Left ventricle myocardium superior (tissue), 1 donor: Measurements from ENCODE around the gene MYZAP. TPM values are rescaled to one million over a fixed set of nuclear protein-coding genes. Genes with fewer than 3 reads are reported as not detected.
"Not testable (repeated sequence)": the region's sequence is repeated elsewhere in the genome, so short reads cannot be mapped to it uniquely, and the experiment has no call there.

ENCODE experiments used
- ATAC-seq: fragments of 200-7000 bp; cut with Tn5 transposase; one replicate; pipeline ENCODE4 v1.9.1; 2020; ENCODE audit warnings: mild to moderate bottlenecking, moderate library complexity
- DNase-seq: peaks from one replicate; pipeline ENCODE4 v3.0.0-alpha.2; 2020
- intact Hi-C: fragments of 100-400 bp; cut with micrococcal nuclease; formaldehyde crosslinking; loops from one replicate; pipeline ENCODE4 v1.11.0; 2022
- total RNA-seq: library from RNA; stranded (reverse); fragmentation: NEBNext Ultra II Directional; extraction: Animal tissue kit (Norgen Biotek cat#: 25700); gene quantifications from one replicate; pipeline ENCODE4 v1.2.1, GENCODE V29; 2021
- donor health status: DM: no; HTN: yes; CAD: no; lungs with severe emphysema.

Gene MYZAP
- total RNA-seq, 1 donor from 2014 or later = 930 TPM

GRCh38 chr15:57609805-57610529, 18.3 kb downstream of the MYZAP start:
- intact Hi-C loops = loop anchor here (10.0 kb wide), 1 partner anchor 45 kb away; no protein-coding TSS in a partner anchor
- DNase-seq (peak; percentile 87), ATAC-seq (peak; percentile 82)

- DNase-seq (no peak), ATAC-seq (peak; percentile 9)
- intact Hi-C loops = loop anchor here (10.0 kb wide), 1 partner anchor 46 kb away; no protein-coding TSS in a partner anchor
Measured at GRCh38 chr15:57611123-57611522, 19.4 kb downstream of the MYZAP start.

DNA sequence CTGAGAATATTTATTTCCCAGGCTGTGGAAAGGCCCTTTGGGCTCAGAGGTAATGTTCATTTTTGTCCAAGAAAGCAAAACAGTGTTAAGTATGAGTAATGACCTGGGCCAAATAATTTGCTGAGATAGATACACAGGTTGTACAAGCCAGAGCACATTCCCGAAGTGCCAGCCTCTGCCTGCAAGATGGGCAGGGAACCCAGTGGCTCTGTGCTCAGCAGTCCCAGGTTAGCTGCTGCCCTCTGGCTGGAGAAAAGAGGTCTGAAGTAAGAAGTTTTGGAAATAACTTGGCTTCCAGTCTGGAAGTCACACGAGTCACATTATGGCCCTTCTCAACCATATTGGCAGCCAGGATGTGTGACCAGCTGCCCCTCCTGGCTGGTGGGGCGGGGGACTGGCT, 20.2 kb downstream of the MYZAP start:
- peak; percentile 63 for DNase-seq
- intact Hi-C loops = loop anchor here (10.0 kb wide), 1 partner anchor 47 kb away; no protein-coding TSS in a partner anchor

DNA sequence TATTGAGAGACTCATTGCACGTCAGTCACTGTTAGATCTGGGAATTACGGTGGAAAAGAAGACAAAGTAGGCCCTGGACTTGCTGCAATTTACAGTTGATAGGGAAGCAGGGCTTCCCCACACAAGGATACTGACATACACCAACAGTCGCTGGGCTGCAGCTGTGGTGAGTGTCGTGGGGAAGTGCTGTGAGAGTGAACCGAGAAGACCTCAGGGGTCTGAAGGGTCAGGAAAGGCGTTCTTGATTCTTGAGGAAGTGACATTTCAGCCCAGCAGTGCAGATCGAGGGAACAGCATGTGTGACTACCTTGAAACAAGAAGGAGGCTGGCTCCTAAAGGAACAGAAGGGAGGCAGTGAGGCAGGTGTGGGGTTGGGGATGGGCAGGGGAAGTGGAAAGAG, 22.5 kb downstream of the MYZAP start:
- DNase-seq = no peak
- intact Hi-C loops = loop anchor here (10.0 kb wide), 1 partner anchor 49 kb away; no protein-coding TSS in a partner anchor
- no peak for ATAC-seq

More for the DNA sequence above, 20.2 kb downstream of the MYZAP start:
- peak; percentile 67 for ATAC-seq

DNA sequence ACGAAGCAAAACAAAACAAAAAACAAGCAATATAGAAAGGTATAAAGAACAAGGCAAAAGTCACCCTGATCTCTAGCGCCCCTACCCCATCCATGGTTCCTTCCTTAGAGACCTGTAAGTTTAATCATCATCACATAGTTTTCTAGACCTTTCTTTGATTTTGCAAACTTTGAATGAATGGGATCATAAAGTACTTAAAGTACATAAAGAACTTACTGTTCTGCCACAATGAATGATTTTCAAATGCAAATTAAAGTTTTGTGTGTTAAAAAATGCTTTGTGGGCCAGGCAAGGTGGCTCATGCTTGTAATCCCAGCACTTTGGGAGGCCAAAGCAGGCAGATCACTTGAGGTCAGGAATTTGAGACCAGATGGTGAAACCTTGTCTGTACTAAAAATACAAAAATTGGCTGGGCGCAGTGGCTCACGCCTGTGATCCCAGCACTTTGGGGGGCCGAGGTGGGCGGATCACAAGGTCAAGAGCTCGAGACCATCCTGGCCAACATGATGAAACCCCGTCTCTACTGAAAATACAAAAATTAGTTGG, 24.3 kb downstream of the MYZAP start:
- peak; percentile 17 for ATAC-seq
- intact Hi-C loops = loop anchor here (10.0 kb wide), 1 partner anchor 51 kb away; no protein-coding TSS in a partner anchor
- DNase-seq = not testable (repeated sequence)

- no peak for ATAC-seq
- intact Hi-C loops = loop anchor here (10.0 kb wide), 1 partner anchor 54 kb away; no protein-coding TSS in a partner anchor
- no peak for DNase-seq
Measured at GRCh38 chr15:57618325-57618724, 26.6 kb downstream of the MYZAP start.

DNA sequence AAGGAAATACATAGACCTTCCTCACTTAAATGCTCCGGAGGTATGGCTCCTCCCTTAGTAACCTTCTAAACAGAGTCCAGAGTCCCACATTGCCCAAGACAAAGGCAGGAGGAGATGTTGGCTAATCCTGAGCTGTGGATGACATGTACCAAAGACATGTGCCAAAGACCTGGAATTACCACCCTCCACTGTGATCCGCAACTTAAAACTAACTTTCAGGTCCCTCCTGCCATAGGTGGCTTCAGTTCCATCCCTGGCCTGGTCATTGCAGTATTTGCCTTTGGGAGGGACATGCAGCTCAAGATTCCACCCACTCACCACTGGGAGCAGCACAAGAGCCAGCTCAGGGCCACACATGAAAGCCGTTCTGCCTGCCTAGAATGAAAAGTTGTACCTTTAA, 28.0 kb downstream of the MYZAP start:
- ATAC-seq (peak; percentile 52), DNase-seq (no peak)
- intact Hi-C loops = loop anchor here (10.0 kb wide), 1 partner anchor 55 kb away; no protein-coding TSS in a partner anchor

DNA sequence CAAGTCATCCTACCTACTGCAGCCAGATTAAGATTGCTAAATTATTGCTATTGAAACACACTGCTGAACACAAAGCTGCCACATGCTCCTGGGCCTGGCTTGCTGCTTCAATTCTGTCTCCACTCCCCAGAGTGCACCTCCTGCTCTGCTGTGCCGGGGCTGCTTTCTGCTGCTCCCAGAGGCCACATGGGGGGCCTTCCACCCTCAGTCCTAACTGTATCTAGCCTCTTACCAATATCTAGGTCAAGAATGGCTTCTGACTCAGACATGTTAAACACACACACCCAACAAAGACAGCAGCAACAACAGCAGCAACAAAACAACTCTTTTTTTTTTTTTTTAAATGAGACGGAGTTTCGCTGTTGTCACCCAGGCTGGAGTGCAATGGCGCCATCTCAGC, 33.0 kb downstream of the MYZAP start:
- ATAC-seq (peak; percentile 46), DNase-seq (no peak)
- intact Hi-C loops = no loop called here

DNA sequence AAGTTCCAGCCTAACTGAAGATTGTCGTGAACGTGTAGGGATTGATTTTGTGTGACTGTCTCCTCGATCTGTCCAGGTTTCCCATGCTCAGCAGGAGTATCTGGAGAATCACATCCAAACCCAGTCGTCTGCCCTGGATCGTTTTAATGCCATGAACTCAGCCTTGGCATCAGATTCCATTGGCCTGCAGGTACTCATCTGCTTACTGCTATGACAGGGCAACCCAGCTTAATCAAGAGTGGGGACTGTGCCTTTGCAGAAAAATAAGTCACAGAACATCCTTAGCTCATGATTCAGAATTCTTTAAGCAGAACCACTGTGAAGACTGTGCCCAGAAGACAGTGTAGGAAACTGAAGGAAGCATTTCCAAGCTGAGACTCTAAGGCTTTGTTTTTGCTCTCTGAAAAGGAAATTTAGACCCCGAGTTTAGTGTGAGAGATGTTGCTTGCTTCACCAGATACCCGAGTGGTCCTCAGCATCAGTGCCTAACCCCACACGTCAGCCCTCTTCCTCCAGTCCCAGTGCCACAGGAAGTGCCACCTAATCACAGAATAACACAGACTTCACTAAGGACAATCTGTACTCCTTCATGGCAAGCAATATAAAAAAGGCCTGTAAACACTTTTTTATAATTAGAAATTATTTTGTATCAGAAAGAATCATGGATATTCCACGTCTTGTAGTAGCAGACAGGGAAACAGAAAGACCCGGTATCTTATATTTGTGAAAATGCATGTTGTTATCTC, 34.2 kb downstream of the MYZAP start:
- no peak for DNase-seq
- intact Hi-C loops = no loop called here
- peak; percentile 5 for ATAC-seq

DNA sequence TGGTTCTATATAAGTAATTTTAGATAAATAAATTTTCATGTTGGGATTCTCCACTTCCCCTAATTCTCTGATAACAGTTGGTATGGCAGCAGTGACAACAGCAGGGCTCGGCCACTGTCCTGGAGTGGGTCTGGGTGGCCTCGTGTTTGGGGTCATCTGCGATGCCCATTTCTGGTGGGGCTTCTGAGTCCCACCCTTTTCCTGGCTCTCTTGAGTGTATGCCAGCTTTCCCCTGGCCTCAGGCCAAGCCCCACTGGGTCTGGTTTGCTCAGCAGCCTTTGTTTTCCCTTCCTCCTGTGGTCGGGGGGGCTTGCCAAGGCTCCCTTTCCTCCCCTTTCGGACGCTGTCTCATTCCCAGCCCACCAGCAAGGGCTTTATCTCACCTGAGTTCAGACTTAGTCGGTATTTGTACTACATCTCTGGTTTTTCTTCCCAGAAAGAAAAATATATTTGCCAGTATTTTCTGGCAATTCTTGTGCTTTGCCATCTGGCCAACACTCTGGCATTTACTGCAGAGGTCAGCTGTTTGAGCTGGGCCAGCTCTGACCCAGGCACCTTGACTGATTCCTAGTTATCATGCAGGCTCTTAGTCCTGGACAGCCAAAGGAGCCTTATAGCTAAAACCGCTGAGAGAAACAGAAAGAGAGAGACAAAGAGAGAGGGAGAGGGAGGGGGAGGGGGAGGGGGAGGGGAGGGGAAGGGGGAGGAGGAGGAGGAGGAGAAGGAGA, 35.2 kb downstream of the MYZAP start:
- intact Hi-C loops = no loop called here
- ATAC-seq = peak; percentile 27
- DNase-seq = peak; percentile 55

DNA sequence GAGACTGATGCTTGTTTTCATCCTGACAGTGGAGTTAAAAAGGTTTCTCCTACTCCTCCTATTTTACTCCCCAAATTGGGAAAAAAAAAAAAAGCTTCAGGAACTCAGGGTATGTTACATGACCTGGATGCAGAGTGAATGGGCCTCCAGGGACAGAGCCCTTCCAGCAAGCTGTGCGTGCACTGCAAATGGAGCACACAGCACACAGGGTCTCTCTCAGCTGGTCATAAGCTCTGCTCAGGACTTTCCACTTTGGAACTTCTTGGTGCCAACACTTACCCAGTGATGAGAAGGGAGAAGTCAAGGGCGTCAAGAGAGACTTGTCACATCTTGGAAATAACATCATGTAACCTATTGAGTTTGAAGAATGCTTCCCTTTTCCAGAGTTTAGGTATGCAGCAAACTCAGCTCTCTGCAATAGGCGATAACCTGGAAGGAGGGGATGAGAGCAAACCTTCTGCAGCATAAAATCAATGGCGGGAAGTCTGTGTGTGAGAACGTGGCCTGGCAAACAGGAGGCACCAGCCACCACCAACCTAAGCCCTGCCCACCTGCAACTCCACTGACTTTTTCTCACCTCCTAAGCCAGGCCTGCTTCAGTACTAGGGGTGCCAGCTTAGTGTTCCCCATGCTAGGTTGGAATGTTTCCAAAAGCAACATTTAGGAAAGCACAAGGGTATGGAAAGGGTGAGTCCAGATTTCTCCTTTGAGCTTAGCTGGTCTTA, 39.8 kb downstream of the MYZAP start:
- intact Hi-C loops = no loop called here
- DNase-seq (no peak), ATAC-seq (peak; percentile 6)

- no peak for DNase-seq
- ATAC-seq = peak; percentile 74
- intact Hi-C loops = no loop called here
Measured at GRCh38 chr15:57634290-57634689, 42.6 kb downstream of the MYZAP start.

DNA sequence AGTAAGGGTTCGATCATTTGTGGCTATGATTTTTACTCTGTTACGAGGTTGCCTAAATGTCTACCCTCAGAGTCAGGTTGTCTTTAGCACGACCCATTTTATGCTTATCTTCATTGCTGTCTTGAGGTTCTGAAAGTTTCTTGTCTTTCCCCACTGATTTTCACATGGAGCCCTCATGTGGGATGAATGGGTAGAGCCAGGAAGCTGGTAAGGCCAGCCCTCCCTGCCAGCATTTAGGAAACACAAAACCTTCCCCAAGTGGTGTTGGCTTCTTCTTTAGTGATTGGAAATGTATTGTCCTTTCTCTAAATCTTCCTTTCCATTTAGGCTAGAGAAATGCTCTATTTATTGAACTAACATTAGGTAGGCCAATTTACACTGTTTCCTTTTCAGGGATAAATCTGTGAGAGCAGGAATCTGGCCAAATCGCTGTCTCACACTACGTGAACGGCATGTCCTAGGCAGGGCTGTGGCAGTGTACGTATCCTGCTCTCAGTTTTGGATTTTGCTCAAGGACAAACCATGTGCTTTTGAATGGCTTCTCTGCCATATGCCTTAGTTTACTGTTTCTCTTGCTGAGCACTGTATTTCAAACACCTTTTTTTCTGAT, 43.7 kb downstream of the MYZAP start:
- DNase-seq (peak; percentile 60), ATAC-seq (peak; percentile 82)
- intact Hi-C loops = no loop called here

- ATAC-seq (no peak), DNase-seq (no peak)
- intact Hi-C loops = no loop called here
Measured at GRCh38 chr15:57637846-57638245, 46.1 kb downstream of the MYZAP start.

GRCh38 chr15:57639306-57639705, 47.6 kb downstream of the MYZAP start:
- DNase-seq (no peak), ATAC-seq (no peak)
- intact Hi-C loops = no loop called here

GRCh38 chr15:57640930-57641682, 49.4 kb downstream of the MYZAP start:
- intact Hi-C loops = no loop called here

GRCh38 chr15:57643826-57644225, 52.1 kb downstream of the MYZAP start:
- ATAC-seq (no peak), DNase-seq (no peak)
- intact Hi-C loops = no loop called here

More at GRCh38 chr15:57640930-57641682, 49.4 kb downstream of the MYZAP start:
- DNase-seq (no peak), ATAC-seq (peak; percentile 22)
